A549 (cell line): ENCODE measurements around the gene IRF1. TPM values are rescaled to one million over a fixed set of nuclear protein-coding genes. Genes with fewer than 3 reads are reported as not detected.

Source experiments
- ATAC-seq, 2 experiments: fragments of 200-7000 bp in 1 of 2; fragments of >200 bp in 1 of 2; cut with Nextera tagmentation in 1 of 2; cut with Tn5 transposase in 1 of 2; 3 replicates each; pipeline versions ENCODE4 v1.8.0 to v1.9.1; 2018 to 2020; ENCODE audit warnings: mild to moderate bottlenecking in 1 of 2, moderate library complexity in 1 of 2
- CTCF ChIA-PET: fragments of 300-600 bp; sonication (Branson Sonifier 250); formaldehyde crosslinking; extraction: SDS; loops from one replicate; lab custom pipeline; 2021; ENCODE audit warnings: antibody characterized with exemption, inconsistent platforms; lab: Yijun Ruan, JAX
- POLR2A ChIA-PET: fragments of 350-600 bp; formaldehyde crosslinking; extraction: SDS; loops from one replicate; lab custom pipeline; 2021; ENCODE audit warnings: antibody characterized with exemption, inconsistent platforms; lab: Yijun Ruan, JAX
- DNase-seq, 2 experiments: peaks; one replicate each; pipeline versions ENCODE4 v3.0.0 to v3.0.0-alpha.2; 2011 to 2016; ENCODE audit warnings: low read depth in 1 of 2, low spot score in 1 of 2
- FAIRE-seq: peaks from 2 replicates; lab custom pipeline; 2011; peaks lifted over from hg19 to GRCh38; lab: Jason Lieb, UNC
- H3K27ac ChIP-seq, 2 experiments: fragments of >200 bp; sonication (Bioruptor Twin); formaldehyde crosslinking; 3 replicates each; pipeline ENCODE4 v1.5.1; 2016 to 2017
- H3K4me1 ChIP-seq: fragments of >200 bp; sonication (Bioruptor Twin); formaldehyde crosslinking; 3 replicates; pipeline ENCODE4 v1.6.1; 2016
- H3K4me2 ChIP-seq: fragments of >200 bp; sonication (Bioruptor Twin); formaldehyde crosslinking; 3 replicates; pipeline ENCODE4 v1.6.1; 2016
- H3K4me3 ChIP-seq: fragments of >200 bp; sonication (Bioruptor Twin); formaldehyde crosslinking; 3 replicates; pipeline ENCODE4 v1.5.1; 2016
- H3K9me3 ChIP-seq: fragments of >200 bp; sonication (Bioruptor Twin); formaldehyde crosslinking; 3 replicates; pipeline ENCODE4 v1.6.1; 2016
- CHD4 ChIP-seq: fragments of 200-600 bp; sonication (generic); IDR thresholded peaks from 2 replicates; pipeline ENCODE4 v1.6.1; 2016; ENCODE audit warnings: antibody characterized with exemption, mild to moderate bottlenecking, borderline replicate concordance
- ESRRA ChIP-seq: fragments of 150-350 bp; IDR thresholded peaks from 2 replicates; pipeline ENCODE4 v1.6.1; 2014; ENCODE audit warnings: mild to moderate bottlenecking, low read length, borderline replicate concordance
- HDAC2 ChIP-seq: fragments of 200-600 bp; sonication (generic); IDR thresholded peaks from 2 replicates; pipeline ENCODE4 v1.6.1; 2016
- KDM1A ChIP-seq: fragments of 200-600 bp; sonication (generic); IDR thresholded peaks from 2 replicates; pipeline ENCODE4 v1.6.1; 2016; ENCODE audit warnings: low read depth, mild to moderate bottlenecking
- MAX ChIP-seq: IDR thresholded peaks from 2 replicates; pipeline ENCODE4 v1.6.1; 2012
- MAZ ChIP-seq: fragments of 150-350 bp; IDR thresholded peaks from 2 replicates; pipeline ENCODE4 v1.6.1; 2014; ENCODE audit warnings: antibody characterized with exemption, low read depth, low read length, borderline replicate concordance
- PHF8 ChIP-seq: fragments of 200-600 bp; sonication (generic); IDR thresholded peaks from 2 replicates; pipeline ENCODE4 v1.6.1; 2016; ENCODE audit warnings: low read depth, mild to moderate bottlenecking, antibody characterized with exemption, moderate library complexity, borderline replicate concordance
- RAD21 ChIP-seq, 2 experiments: fragments of >200 bp in 1 of 2; sonication (Bioruptor Twin) in 1 of 2; formaldehyde crosslinking in 1 of 2; IDR thresholded peaks in 1 of 2; conservative IDR thresholded peaks in 1 of 2; 2 replicates in 1 of 2; 3 replicates in 1 of 2; pipeline ENCODE4 v1.6.1; 2012 to 2018; ENCODE audit warnings: inconsistent platforms in 1 of 2
- RCOR1 ChIP-seq: fragments of 150-350 bp; IDR thresholded peaks from 2 replicates; pipeline ENCODE4 v1.6.1; 2014; ENCODE audit warnings: antibody characterized with exemption, low read length, low read depth
- RFX5 ChIP-seq: fragments of 450-650 bp; IDR thresholded peaks from 2 replicates; pipeline ENCODE4 v1.7.1; 2014; ENCODE audit warnings: antibody characterized with exemption, mild to moderate bottlenecking, moderate library complexity
- USF2 ChIP-seq: fragments of 450-650 bp; IDR thresholded peaks from 2 replicates; pipeline ENCODE4 v1.6.1; 2014; ENCODE audit warnings: antibody characterized with exemption
- ZFP36 ChIP-seq: fragments of 450-650 bp; IDR thresholded peaks from 2 replicates; pipeline ENCODE4 v1.6.1; 2014; ENCODE audit warnings: borderline replicate concordance; ENCODE audit not compliant: partially characterized antibody
- ZSCAN20 ChIP-seq: fragments of 250-450 bp; sonication (Bioruptor Pico); IDR thresholded peaks from 2 replicates; pipeline ENCODE4 v1.8.0; 2022; ENCODE audit warnings: mild to moderate bottlenecking, moderate library complexity
- WGBS: methylation state at CpG from one replicate; pipeline ENCODE4 v1.1.6; 2017; ENCODE audit errors: missing lambda C conversion rate; 5-methylcytosine and 5-hydroxymethylcytosine counted together
- polyA plus RNA-seq, 4 experiments: library from polyadenylated mRNA; depleted of rRNA in 3 of 4; stranded (reverse); fragments of >200 nt; fragmentation: RNase III in 1 of 4; extraction: RNeasy Plus Mini Kit Qiagen cat#74134 plus additional on column Dnase treatment in 1 of 4; gene quantifications; 2 replicates in 3 of 4; 3 replicates in 1 of 4; pipeline ENCODE4 v1.2.3, GENCODE V29; 2011 to 2017

Gene IRF1
- polyA plus RNA-seq, 2 of the 4 experiments (the other 2 are of a cell fraction): 10.9 to 13.3 TPM

GRCh38 chr5:132473019-132473531 is 17.5 kb downstream of the IRF1 start:
- TF ChIP-seq RFX5 (no peak), KDM1A (peak; percentile 82; the same call in 1 of the 2 replicates), CHD4 (0 out of 2 replicates have a peak, but pooled peaks have one; percentile 48)
- ChIA-PET POLR2A (interaction anchor here (2.4 kb wide), 1 partner anchor 18 kb away, joined by 12 read pairs; the partner anchor contains the start of gene IRF1), CTCF (interaction anchor here (1.3 to 1.9 kb wide), 3 partner anchors 9 to 17 kb away, joined by 3 to 6 read pairs (median 3); partner anchors contain the start of gene IRF1)
- Histone ChIP-seq H3K4me1 (peaks cover 10% of the 10 kb centered on the region), H3K27ac (no peak overlapping the region), H3K9me3 (no peaks in the 10 kb centered on the region), H3K4me3 (no peak overlapping the region), H3K4me2 (no peak overlapping the region)
- 85% methylated on average over 8 of the region's 8 CpGs for WGBS
- FAIRE-seq (no peak), DNase-seq (no peak), ATAC-seq (no peak)

- DNase-seq: no peak
- Histone ChIP-seq H3K4me2 (no peak overlapping the region), H3K9me3 (no peaks in the 10 kb centered on the region), H3K27ac (no peak overlapping the region)
- 94% methylated on average over 8 of the region's 8 CpGs for WGBS
- no peak for FAIRE-seq
- TF ChIP-seq HDAC2 (no peak), RAD21 (conservative IDR thresholded peaks at IDR 0.05 in 1 of 2, IDR thresholded peaks at IDR 0.05 in 1 of 2) (no peak), ESRRA (no peak), PHF8 (no peak), RFX5 (no peak), MAX (no peak), MAZ (no peak), ZSCAN20 (CRISPR knock-in tag) (no peak), USF2 (no peak)
- TF ChIP-seq, all 56 proteins: peak for 0
- ChIA-PET POLR2A (no interaction called here), CTCF (interaction anchor here (0.8 to 1.9 kb wide), 3 partner anchors 11 to 86 kb away, joined by 3 to 6 read pairs (median 5); partner anchors contain the start of gene IRF1)
- Histone ChIP-seq H3K4me3 (no peak overlapping the region), H3K4me1 (peaks cover 10% of the 10 kb centered on the region)
- ATAC-seq: no peak
These were observed 18.1 kb downstream of the IRF1 start for GRCh38 chr5:132472431-132472830.

GRCh38 chr5:132471944-132472343 is 18.6 kb downstream of the IRF1 start:
- H3K4me3 ChIP-seq: no peak overlapping the region
- FAIRE-seq (no peak), ATAC-seq (no peak), DNase-seq (no peak)
- CTCF ChIA-PET: interaction anchor here (0.8 to 1.9 kb wide), 4 partner anchors 12 to 85 kb away, joined by 3 to 6 read pairs (median 4); partner anchors contain the start of gene IRF1
- POLR2A ChIA-PET: interaction anchor here (1.1 kb wide), 1 partner anchor 18 kb away, joined by 3 read pairs; no protein-coding TSS in a partner anchor
- no peaks in the 10 kb centered on the region for H3K9me3 ChIP-seq
- no peak overlapping the region for H3K27ac ChIP-seq
- H3K4me1 ChIP-seq: peaks cover 10% of the 10 kb centered on the region
- whole genome bisulfite sequencing: 81% methylated on average over 7 of the region's 7 CpGs
- no peak overlapping the region for H3K4me2 ChIP-seq
- no peak for TF ChIP-seq RCOR1
- no peak for TF ChIP-seq ZSCAN20 (CRISPR knock-in tag)
- no peak for TF ChIP-seq MAZ

- H3K4me3 ChIP-seq: no peak overlapping the region
- FAIRE-seq (no peak), DNase-seq (no peak), ATAC-seq (no peak)
- no peaks in the 10 kb centered on the region for H3K9me3 ChIP-seq
- CTCF ChIA-PET: interaction anchor here (0.8 to 2.0 kb wide), 5 partner anchors 12 to 85 kb away, joined by 3 to 6 read pairs (median 5); no protein-coding TSS in a partner anchor
- 88% methylated on average over 2 of the region's 2 CpGs for WGBS
- H3K4me2 ChIP-seq: no peak overlapping the region
- no peak for TF ChIP-seq PHF8
- TF ChIP-seq ZFP36: peak; percentile 21
- H3K27ac ChIP-seq: no peak overlapping the region
- peaks cover 10% of the 10 kb centered on the region for H3K4me1 ChIP-seq
- POLR2A ChIA-PET: interaction anchor here (0.6 to 1.1 kb wide), 2 partner anchors 14 to 19 kb away, joined by 3 to 4 read pairs; no protein-coding TSS in a partner anchor
These were observed 19.2 kb downstream of the IRF1 start for GRCh38 chr5:132471151-132471907.
